GM21825 (cell line): Measurements from ENCODE around the gene FAM234B.
"Not testable (repeated sequence)": the region's sequence is repeated elsewhere in the genome, so short reads cannot be mapped to it uniquely, and the experiment has no call there.

Experiments
- ATAC-seq: cut with Tn5 transposase; IDR thresholded peaks from one replicate; pipeline ENCODE4 v1.9.1; 2021; ENCODE audit warnings: mild to moderate bottlenecking, moderate library complexity; ENCODE audit not compliant: unreplicated experiment

FAM234B gene

DNA sequence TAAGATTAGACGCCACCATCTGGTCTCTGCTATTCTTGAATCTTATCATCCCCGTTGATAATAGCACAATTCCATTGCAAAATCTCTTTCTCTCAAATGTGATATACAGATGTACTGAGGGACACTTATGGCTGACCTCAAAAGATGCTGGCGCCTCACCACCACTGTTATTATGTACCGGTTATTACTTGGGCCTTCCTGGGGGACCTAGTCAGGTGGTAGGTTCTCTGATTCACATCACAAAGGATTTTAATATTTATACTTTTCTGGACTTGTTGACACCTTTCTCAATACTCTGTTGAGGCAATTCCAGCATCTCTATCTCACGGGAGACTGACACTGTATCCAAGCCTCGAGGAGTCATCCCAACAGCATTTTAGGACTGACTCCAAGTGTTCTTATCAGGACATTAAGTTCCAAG is 21.3 kb upstream of the FAM234B start:
- ATAC-seq = no peak

GRCh38 chr12:13023811-13024530 is 20.2 kb upstream of the FAM234B start:
- ATAC-seq = no peak

- ATAC-seq = no peak
These were observed 19.7 kb upstream of the FAM234B start for GRCh38 chr12:13024531-13024916.

DNA sequence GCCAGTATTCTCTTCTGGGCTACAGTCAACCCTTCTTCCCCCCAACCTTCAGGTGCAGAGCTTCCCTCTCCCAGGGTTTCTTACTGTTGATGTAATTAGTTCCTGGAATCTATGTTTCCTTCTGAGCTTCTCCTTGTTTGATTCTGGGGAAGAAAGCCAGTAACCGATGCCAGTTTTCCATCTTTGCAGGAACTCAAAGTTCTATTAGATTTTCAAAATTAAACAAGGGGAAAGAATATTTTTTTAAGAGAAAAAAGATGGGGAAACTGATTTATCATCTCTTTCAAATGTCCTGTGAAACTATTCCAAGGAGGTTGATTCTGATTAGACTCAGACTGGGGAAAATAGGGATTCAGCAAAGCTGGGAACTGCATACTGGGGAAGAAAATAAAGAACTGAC is 17.9 kb upstream of the FAM234B start:
- no peak for ATAC-seq

- ATAC-seq = no peak
These were observed 17.1 kb upstream of the FAM234B start for GRCh38 chr12:13027032-13027431.

DNA sequence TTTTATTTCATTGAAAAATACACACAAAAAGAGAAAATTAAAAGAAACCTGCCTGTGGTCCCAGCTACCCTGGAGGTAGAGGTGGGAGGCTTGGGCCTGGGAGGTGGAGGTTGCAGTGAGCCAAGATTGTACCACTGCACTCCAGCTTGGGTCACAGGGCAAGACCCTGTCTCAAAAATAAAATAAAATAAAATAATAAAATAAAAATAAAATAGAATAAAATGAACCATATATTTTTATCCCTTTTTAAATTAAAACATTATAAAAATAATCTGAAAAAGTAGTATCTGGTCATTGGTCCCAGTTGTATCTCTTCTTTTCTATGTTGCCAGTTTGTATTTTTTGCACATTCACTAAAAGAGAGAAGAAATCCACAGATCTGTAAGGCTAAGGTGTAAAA is 16.7 kb upstream of the FAM234B start:
- no peak for ATAC-seq

DNA sequence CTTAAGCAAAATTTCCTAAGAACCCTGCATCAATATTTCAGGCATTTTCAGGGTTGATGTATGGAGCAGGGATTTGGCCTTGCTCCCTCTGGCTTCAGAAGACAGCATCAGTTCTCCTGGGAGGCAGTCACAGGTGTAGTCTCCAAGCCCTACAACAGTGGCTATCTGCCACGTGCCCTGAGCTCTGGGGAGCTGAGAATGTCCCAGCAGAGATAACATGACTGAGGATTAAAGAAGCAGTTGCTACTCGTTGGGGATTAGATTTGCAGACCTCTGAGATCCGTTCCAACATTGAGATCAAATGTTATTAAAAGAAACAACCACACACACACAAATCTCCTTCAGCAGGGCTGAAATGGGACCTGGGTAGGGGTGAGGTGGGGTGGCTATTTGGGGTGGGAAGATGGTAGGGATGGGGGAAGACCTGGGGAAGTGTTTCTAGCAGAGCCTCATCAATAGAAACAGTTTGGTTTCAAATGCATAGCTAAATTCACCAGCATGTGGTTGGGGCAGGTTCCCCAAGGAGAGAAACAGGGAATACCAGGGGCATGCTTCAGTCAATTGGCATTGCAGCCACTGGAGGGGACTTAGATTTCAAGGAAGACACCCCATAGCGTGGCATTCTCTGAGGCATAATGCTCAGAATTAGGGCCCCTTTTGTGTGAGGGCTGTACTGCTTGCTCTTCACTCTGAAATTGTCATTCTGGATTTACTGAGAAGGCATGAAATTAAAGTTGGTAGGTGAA is 15.2 kb upstream of the FAM234B start:
- ATAC-seq = no peak

DNA sequence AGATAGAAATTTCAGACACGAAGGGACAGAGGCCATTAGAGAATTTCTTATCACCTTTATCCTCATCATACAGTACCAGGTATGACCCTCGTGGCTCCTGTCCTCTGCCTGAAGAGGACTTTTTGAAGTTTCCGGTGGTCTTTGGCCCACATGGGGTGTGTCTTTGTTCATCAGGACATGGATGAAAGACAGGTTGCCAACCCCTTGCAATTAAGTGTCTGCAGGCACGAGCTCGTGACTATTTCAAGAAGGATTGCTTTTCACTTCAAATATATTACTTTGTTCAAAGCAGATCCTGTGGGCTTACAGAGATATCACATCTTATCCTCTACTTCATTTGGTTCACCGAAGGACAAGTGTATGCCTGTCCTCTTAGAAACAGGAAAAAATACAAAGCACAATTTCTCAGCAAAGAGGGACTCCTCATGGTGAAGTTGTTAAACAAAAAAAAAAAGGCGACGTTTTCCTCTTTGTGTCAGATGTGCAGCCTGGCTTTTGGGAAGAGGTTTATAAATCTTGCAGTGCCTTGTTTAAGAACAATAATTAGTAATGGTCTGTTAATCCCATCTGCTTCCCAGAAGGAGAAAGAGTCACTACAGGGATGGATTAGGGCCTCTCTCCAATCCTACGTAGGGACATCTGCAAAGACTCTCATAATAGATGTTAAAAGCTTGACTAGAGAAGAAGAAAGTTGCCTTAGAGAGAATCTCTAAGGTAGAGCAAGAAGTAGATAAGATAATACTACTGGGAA is 13.5 kb upstream of the FAM234B start:
- ATAC-seq = no peak

GRCh38 chr12:13032164-13032563 is 12.0 kb upstream of the FAM234B start:
- no peak for ATAC-seq

GRCh38 chr12:13033476-13033875 is 10.7 kb upstream of the FAM234B start:
- ATAC-seq = no peak

DNA sequence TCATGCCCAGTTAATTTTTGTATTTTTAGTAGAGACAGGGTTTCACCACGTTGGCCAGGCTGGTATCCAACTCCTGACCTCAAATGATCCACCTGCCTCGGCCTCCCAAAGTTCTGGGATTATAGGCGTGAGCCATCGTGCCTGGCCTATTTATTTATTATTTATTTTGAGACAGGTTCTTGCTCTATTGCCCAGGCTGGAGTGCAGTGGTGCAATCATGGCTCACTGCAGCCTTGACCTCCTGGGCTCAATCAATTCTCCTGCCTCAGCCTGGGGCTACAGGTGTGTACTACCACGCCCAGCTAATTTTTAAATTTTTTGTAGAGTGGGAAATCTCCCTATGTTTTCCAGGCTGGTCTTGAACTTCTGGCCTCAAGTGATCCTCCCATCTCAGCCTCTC is 8.8 kb upstream of the FAM234B start:
- ATAC-seq = not testable (repeated sequence)

GRCh38 chr12:13036881-13037280 is 7.3 kb upstream of the FAM234B start:
- no peak for ATAC-seq

DNA sequence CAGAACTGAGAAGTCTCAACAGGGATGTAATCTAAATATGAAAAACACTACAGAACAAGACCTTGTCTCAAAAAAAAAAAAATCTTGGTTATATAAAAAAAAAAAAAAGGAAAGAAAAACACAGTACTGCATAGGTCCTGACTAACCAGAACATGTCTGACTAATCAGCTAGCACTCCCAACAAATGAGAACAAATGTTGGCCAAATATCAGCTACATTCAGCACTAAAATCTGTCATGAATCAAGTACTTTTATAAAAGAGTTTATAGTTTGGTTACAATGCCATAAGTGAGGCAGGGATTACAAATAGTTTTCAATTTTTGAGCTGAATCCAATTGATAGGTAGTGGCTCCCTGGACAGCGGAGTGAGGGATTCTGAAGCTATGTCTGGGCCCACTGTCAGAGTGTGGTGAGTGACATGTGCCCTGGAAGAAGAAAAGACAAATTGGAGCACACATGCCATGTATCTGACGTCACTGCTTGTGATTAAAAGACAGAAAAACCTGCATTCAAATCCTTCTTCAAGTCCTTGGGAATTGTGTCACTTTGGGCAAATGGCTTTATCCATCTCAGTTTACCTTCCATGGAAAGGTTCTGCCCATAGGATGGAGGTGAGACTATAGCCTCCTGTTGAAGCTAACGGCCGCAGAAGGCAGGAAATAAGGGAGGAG is 5.6 kb upstream of the FAM234B start:
- no peak for ATAC-seq

DNA sequence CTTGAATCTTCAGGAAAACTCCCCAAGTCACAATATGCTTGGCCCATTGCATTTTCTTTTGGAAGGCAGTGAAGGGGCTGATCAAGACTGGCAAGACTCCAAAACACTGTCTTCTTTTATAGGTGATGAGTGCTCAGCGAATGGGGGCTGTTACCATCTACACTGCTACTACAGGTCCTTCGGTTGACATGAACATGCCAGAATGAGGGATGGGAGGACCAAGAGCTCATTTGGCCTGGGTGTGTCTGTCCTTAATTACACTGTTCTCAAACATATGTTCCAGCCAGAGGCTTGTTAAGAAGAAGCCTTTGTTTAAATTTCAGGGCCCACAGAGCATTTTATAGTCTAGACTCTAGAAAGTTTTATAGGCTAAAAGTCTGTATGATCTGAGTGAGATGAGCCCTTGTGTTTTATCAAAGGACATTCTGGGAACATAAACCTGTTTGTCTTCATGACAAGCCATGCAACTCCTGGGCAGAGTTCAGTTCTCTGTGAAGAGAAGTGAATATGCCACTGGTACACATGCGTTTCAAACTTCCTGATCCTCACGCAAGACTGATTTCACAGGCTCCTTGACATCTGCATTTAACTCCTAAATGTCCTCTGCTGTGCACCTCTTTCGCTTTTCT is 4.7 kb upstream of the FAM234B start:
- ATAC-seq = no peak

DNA sequence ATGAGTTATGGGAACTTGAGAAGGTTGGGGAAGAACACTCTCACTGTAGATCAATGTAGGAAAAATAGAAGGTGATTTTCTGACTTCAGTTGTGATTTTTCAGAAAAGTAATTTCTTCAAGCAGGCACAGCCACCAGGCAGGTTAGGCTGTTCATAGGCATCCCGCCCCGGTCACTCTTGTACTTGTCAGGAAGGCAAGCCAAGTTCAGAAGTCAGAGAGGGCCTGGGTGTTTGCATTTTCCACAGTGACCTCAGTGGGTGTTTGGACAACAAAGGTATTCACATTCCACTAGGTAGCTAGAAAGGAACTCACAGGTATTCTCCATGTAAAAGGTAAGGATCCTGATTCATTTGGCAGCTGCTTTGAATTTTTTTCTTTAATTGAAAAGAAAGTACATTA is 3.0 kb upstream of the FAM234B start:
- no peak for ATAC-seq

DNA sequence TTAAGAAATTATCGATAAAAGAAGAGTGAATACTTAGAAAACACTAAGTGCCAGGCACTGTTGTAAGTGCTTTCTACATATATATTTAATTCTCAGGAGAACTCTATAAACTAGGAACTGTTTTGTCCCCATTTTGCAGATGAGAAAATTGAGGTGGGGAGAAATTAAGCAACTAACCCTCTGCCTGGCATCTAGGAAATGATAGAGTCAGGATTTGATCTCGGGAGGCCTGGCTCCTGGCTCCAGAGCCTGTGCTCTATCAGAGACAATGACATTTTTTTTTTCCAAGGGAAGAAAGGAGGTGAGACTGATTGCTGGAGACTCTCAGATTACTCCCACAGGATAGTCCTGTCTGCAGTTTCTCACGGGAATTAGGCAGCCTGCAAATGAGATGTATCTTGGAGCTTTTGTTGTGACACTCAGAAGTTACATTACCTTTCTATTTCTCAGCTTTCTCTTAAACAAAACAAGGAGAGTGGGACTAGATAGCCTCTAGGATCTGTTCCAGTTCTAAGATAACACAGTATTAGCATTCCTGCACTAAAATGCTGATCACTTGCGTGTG is 1.4 kb upstream of the FAM234B start:
- no peak for ATAC-seq

GRCh38 chr12:13044906-13045299 is 722 bp downstream of the FAM234B start:
- ATAC-seq = no peak

DNA sequence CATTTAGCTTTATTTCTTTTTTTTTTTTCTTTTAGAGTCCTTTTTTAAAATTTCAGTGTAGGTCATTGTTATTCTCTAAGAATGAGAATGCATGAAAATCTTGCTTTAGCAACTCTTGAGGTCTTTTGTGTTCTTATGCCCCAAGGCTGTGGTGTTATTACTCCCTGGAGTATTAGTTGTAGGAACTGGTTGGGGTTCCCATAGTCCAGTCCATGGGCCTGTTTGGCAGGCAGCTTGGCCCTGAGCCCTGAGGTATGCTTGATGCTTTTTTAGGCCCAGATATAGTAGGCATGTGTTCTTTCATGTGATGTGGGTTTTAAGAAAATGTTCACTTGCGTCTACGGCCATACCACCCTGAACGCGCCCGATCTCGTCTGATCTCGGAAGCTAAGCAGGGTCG is 1.6 kb downstream of the FAM234B start:
- no peak for ATAC-seq

DNA sequence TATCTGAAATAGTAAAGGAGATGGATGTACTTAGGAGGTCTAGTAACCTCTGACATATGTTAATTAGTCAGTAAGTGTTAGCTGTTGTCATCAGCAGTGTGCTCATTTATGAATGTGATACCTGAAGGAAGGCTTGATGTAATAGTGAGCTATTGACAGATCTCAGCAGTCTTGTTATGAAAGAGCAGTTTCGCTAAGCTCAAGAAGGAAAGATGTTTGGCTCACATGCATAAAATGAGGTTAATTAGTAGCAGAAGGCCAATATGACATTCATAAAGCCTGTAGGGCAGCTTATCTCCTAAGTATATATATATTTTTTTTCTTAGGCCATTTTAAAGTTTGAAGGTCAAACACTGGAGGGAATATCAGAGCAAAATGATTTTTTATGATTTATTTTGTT is 2.8 kb downstream of the FAM234B start:
- ATAC-seq = no peak

- no peak for ATAC-seq
These were observed 5.6 kb downstream of the FAM234B start for GRCh38 chr12:13049816-13050215.

DNA sequence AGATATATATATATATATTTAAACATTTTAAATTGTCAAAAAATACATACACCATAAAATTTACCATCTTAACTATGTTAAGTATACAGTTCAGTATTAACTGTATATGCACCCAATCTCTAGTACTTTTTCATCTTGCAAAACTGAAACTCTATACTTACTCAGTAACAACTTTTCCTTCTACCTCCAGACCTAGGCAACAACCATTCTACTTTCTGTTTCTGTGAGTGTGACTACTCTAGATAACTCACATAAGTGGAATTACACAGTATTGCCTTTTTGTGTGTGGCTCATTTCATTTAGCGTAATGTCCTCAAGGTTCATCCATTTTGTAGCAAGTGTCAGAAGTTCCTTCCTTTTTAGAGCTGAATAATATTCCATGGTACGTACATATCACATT is 8.2 kb downstream of the FAM234B start:
- ATAC-seq = no peak
